Measurements from ENCODE around the gene CHIA. TPM values are rescaled to one million over a fixed set of nuclear protein-coding genes. Genes with fewer than 3 reads are reported as not detected.
A peak's percentile ranks its signal among the peaks of the same experiment; 100 is the strongest.

The CHIA gene
- total RNA-seq (2011; cell fraction: chromatin; rRNA removed; ENCODE audit: low replicate concordance): not detected in 2 replicates
- total RNA-seq (2011; cell fraction: nucleolus; rRNA removed): not detected in 2 replicates
- not detected in 2 replicates for total RNA-seq (2011; cell fraction: nucleoplasm; rRNA removed)
- total RNA-seq (2014; rRNA removed) (not detected in 2 replicates), total RNA-seq (2014; rRNA removed; fragmentation: Illumina TruSeq; extraction: Trizol) (not detected in 2 replicates), total RNA-seq (2015; rRNA removed; fragmentation: Illumina TruSeq; extraction: Trizol) (not detected in 2 replicates), total RNA-seq (2021) (not detected in 2 replicates), polyA plus RNA-seq (2011; rRNA removed) (not detected in 2 replicates), polyA plus RNA-seq (2014; fragmentation: Illumina TruSeq; extraction: Trizol) (not detected in 2 replicates), polyA plus RNA-seq (2014; fragmentation: Nextera tagmentation; extraction: Ambion mirVana) (not detected), polyA plus RNA-seq (2014; rRNA removed) (not detected in 2 replicates), polyA minus RNA-seq (2011; rRNA and poly(A)+ RNA removed) (not detected in 2 replicates), Bru-seq, nascent RNA (not detected), BruChase-seq, experiment 1, labeled RNA remaining after a 2-hour chase (percentile 4 among the genes with signal in this experiment), BruChase-seq, experiment 2, labeled RNA remaining after a 6-hour chase (percentile 4 among the genes with signal in this experiment)
- not detected in 2 replicates for polyA plus RNA-seq (2011; cell fraction: cytosol; rRNA removed)
- not detected in 2 replicates for polyA plus RNA-seq (2011; cell fraction: nucleus; rRNA removed)
- not detected in 2 replicates for polyA plus RNA-seq (2012)
- not detected in 2 replicates for polyA minus RNA-seq (2011; cell fraction: cytosol; rRNA and poly(A)+ RNA removed)
- polyA minus RNA-seq (2011; cell fraction: nucleus; rRNA and poly(A)+ RNA removed): not detected in 2 replicates
- long read RNA-seq, experiment 1: 0 reads
- long read RNA-seq, experiment 2: 0 reads
- long read RNA-seq, experiment 3: 0 reads

DNA sequence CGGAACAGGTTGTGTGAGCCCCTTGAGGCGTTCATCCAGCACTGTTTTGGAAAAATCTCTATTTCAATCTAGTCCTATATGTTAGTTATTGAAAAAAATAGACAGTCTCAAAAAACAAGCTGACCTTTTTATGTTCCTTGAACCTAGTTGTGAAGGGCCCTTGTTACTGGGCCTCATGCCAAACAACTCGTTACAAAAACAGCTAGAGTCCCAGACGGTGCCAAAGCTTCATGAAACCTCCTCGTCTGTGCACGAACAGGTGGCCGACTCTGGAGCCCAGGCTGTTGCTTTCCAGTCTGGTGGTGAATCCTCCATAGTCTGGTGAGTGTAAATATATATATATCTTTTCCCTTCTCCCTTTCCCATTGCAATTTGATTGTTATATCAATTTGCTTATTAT lies at the start of gene CHIA:
TSS of gene CHIA (plus strand) at position 222 of the 400 bp plus-strand sequence. CDS start 19,617 bp downstream, outside the sequence.
- intact Hi-C loops (cut with micrococcal nuclease): no loop called here
- DNase-seq (ENCODE audit: extremely low read depth in 1 of 4, low spot score in 3 of 4): no peak
- POLR2A ChIA-PET: no interaction called here
- TF ChIP-seq MYNN (IDR thresholded peaks at IDR 0.05): no peak
- TF ChIP-seq MYNN (CRISPR knock-in tag; IDR thresholded peaks at IDR 0.05): no peak
- TF ChIP-seq ZNF407 (IDR thresholded peaks at IDR 0.05; ENCODE audit: low read depth): no peak
- TF ChIP-seq, protein P1, sequence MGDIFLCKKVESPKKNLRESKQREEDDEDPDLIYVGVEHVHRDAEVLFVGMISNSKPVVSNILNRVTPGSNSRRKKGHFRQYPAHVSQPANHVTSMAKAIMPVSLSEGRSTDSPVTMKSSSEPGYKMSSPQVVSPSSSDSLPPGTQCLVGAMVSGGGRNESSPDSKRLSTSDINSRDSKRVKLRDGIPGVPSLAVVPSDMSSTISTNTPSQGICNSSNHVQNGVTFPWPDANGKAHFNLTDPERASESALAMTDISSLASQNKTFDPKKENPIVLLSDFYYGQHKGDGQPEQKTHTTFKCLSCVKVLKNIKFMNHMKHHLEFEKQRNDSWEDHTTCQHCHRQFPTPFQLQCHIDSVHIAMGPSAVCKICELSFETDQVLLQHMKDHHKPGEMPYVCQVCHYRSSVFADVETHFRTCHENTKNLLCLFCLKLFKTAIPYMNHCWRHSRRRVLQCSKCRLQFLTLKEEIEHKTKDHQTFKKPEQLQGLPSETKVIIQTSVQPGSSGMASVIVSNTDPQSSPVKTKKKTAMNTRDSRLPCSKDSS (IDR thresholded peaks at IDR 0.05; ENCODE audit: low read depth, partially characterized antibody): no peak
- TF ChIP-seq IRF1 (CRISPR knock-in tag; IDR thresholded peaks at IDR 0.05; ENCODE audit: borderline replicate concordance): no peak
- TF ChIP-seq SIRT6 (IDR thresholded peaks at IDR 0.05; ENCODE audit: low read depth, low read length): no peak
- TF ChIP-seq ZC3H4 (CRISPR knock-in tag; IDR thresholded peaks at IDR 0.05; ENCODE audit: borderline replicate concordance): no peak

More for the DNA sequence above, at the start of gene CHIA:
- WGBS (ENCODE audit: insufficient coverage, low coverage, missing lambda C conversion rate): 0% methylated on average over 7 of the region's 7 CpGs
- no peak for ATAC-seq
- H3K9me1 ChIP-seq (ENCODE audit: control insufficient read depth, insufficient read depth, low read length): no peaks in the 10 kb centered on the region
- CTCF ChIA-PET (ENCODE audit: low intra/inter-chr PET ratio): no interaction called here
- no peak for FAIRE-seq
- in situ Hi-C loops (cut with MboI): no loop called here
- H3K9ac ChIP-seq (ENCODE audit: insufficient read depth in 1 of 2, low read depth in 2 of 2, low read length in 2 of 2): no peak within 1 kb of the TSS
- no peak within 1 kb of the TSS for H3K4me3 ChIP-seq
- no TSS peak for BruUV-seq (replicated peaks)
- H3K9me3 ChIP-seq (replicated peaks; ENCODE audit: control insufficient read depth, insufficient read depth, low read depth, low read length): no peaks in the 10 kb centered on the region; the same call in 1 of the 2 replicates
- no peaks in the 10 kb centered on the region for H3K79me2 ChIP-seq (ENCODE audit: control insufficient read depth, insufficient read depth, low read length)
- H4K20me1 ChIP-seq (replicated peaks; ENCODE audit: control insufficient read depth, insufficient read depth, low read length): no peaks in the 10 kb centered on the region
- H3K4me1 ChIP-seq (replicated peaks in 1 of 2; ENCODE audit: control insufficient read depth in 2 of 2, insufficient read depth in 2 of 2, low read length in 2 of 2): no peaks in the 10 kb centered on the region
- no peak within 1 kb of the TSS for H2AFZ ChIP-seq (ENCODE audit: low read depth, low read length)
- H3K36me3 ChIP-seq (ENCODE audit: control insufficient read depth, insufficient read depth, low read length): no peaks in the 10 kb centered on the region
- no peak within 1 kb of the TSS for H3K4me2 ChIP-seq (ENCODE audit: insufficient read depth, low read length)
- no peak within 1 kb of the TSS for H3K27ac ChIP-seq (ENCODE audit: extremely low read depth, low read depth, low read length)
- peaks cover 1 to 5% of the 10 kb centered on the region in 2 experiments; a peak in 2 of 5 replicates for H3K27me3 ChIP-seq (ENCODE audit: control insufficient read depth in 2 of 2, insufficient read depth in 2 of 2, low read length in 2 of 2)
